ENCODE results near the gene HSPB9.

DNA sequence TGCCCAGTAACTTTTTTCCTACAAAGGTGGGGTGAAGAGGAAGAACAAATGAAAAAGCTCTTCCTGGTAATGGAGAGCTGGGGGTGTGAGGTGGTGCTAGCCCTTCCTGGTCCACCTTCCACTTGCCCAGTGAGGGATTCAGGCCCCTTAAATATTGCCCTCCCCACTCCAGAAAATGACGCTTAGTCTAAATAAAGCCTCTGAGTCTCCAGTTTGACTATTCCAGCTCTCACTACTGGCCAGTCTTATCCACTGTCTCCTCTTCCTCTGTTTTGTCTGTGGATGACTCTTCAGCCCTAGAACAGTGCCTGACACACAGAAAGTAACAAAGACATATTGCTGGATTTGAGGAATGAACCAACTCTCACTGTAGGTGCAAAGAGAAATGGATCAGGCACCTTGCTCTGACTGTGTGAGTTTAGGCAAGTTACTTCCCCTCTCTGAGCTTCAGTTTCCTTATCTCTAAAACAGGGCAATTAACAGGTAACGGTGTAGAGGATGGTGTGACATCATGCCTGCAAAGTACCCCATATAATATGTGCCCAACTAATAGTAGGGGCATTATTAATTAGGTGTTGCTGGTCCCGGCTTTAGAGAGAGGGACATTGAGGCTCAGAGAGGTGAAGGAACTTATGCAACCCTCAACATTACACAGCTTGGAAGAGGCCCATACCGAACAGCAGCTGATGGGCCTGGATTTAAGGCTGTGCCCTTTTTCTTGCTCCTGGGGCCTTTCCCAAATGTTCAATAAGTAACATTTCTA is 45.6 kb upstream of the HSPB9 start:
- TF ChIP-seq, protein P1, sequence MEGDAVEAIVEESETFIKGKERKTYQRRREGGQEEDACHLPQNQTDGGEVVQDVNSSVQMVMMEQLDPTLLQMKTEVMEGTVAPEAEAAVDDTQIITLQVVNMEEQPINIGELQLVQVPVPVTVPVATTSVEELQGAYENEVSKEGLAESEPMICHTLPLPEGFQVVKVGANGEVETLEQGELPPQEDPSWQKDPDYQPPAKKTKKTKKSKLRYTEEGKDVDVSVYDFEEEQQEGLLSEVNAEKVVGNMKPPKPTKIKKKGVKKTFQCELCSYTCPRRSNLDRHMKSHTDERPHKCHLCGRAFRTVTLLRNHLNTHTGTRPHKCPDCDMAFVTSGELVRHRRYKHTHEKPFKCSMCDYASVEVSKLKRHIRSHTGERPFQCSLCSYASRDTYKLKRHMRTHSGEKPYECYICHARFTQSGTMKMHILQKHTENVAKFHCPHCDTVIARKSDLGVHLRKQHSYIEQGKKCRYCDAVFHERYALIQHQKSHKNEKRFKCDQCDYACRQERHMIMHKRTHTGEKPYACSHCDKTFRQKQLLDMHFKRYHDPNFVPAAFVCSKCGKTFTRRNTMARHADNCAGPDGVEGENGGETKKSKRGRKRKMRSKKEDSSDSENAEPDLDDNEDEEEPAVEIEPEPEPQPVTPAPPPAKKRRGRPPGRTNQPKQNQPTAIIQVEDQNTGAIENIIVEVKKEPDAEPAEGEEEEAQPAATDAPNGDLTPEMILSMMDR (IDR thresholded peaks at IDR 0.05) = no peak
- no peak for TF ChIP-seq POLR2A (IDR thresholded peaks at IDR 0.05)

Measured in transverse colon (tissue), 3 donors.